GM12864 (cell line): ENCODE measurements around the gene OPTC.

Experiments
- DNase-seq: peaks from one replicate; pipeline ENCODE4 v3.0.0-alpha.2; 2011; ENCODE audit warnings: low read depth
- H3K4me3 ChIP-seq: 2 replicates; pipeline ENCODE4 v1.5.1; 2011; ENCODE audit warnings: mild to moderate bottlenecking, low read depth, low read length, control low read depth
- CTCF ChIP-seq: IDR thresholded peaks from 2 replicates; pipeline ENCODE4 v1.5.1; 2011; ENCODE audit warnings: low read depth, mild to moderate bottlenecking, moderate library complexity, low read length, control low read depth, inconsistent platforms; ENCODE audit errors: missing control alignments

Gene OPTC

GRCh38 chr1:203478231-203478630 is 15.7 kb upstream of the OPTC start:
- DNase-seq = no peak
- H3K4me3 ChIP-seq = no peak overlapping the region
- TF ChIP-seq CTCF = no peak

- no peak overlapping the region for H3K4me3 ChIP-seq
- no peak for DNase-seq
- TF ChIP-seq CTCF = no peak
These were observed 15.0 kb upstream of the OPTC start for GRCh38 chr1:203478986-203479385.

GRCh38 chr1:203479646-203480045 is 14.3 kb upstream of the OPTC start:
- no peak for DNase-seq
- H3K4me3 ChIP-seq = no peak overlapping the region
- TF ChIP-seq CTCF = no peak

- no peak for DNase-seq
- no peak for TF ChIP-seq CTCF
- no peak overlapping the region for H3K4me3 ChIP-seq
These were observed 13.9 kb upstream of the OPTC start for GRCh38 chr1:203480084-203480483.

GRCh38 chr1:203480525-203481084 is 13.3 kb upstream of the OPTC start:
- no peak for TF ChIP-seq CTCF
- no peak overlapping the region for H3K4me3 ChIP-seq
- no peak for DNase-seq

GRCh38 chr1:203481196-203481595 is 12.8 kb upstream of the OPTC start:
- DNase-seq = no peak
- TF ChIP-seq CTCF = no peak
- no peak overlapping the region for H3K4me3 ChIP-seq

GRCh38 chr1:203486618-203487370 is 7.2 kb upstream of the OPTC start:
- DNase-seq = no peak
- TF ChIP-seq CTCF = no peak
- H3K4me3 ChIP-seq = no peak overlapping the region
